Sigmoid colon (tissue), 4 donors: ENCODE measurements around the gene FAM13A.

ENCODE experiments used
- CTCF ChIP-seq, 4 experiments: fragments of 450-650 bp in 3 of 4; fragments of 200-600 bp in 1 of 4; IDR thresholded peaks; one replicate each; pipeline ENCODE4 v1.5.1; 2016 to 2019; ENCODE audit warnings: antibody characterized with exemption in 4 of 4, mild to moderate bottlenecking in 3 of 4, moderate library complexity in 2 of 4
- EP300 ChIP-seq, 4 donors: sonication (generic); formaldehyde crosslinking; IDR thresholded peaks; one replicate each; pipeline ENCODE4 v1.6.1; 2017; ENCODE audit warnings: antibody characterized with exemption in 4 of 4
- POLR2A ChIP-seq, 2 donors: fragments of 450-650 bp; IDR thresholded peaks; one replicate each; pipeline ENCODE4 v1.6.1; 2016; ENCODE audit warnings: antibody characterized with exemption in 2 of 2, mild to moderate bottlenecking in 2 of 2, moderate library complexity in 2 of 2

- TF ChIP-seq CTCF (IDR thresholded peaks at IDR 0.05), result no peak
- TF ChIP-seq EP300 (IDR thresholded peaks at IDR 0.05), result no peak
- no peak for TF ChIP-seq POLR2A (IDR thresholded peaks at IDR 0.05)
Observed at GRCh38 chr4:88802585-88803286, 254.2 kb downstream of the FAM13A start.
